OCI-LY1 (cell line): ENCODE results near the gene RMI2.

Experiments used
- H2AFZ ChIP-seq: fragments of 200-600 bp; sonication (generic), shearing (Covaris generic); 2 replicates; pipeline ENCODE4 v1.6.0; 2014; ENCODE audit warnings: antibody characterized with exemption, mild to moderate bottlenecking, low read length
- H3F3A ChIP-seq: fragments of 200-600 bp; sonication (generic), shearing (Covaris generic); 2 replicates; pipeline ENCODE4 v1.6.0; 2014; ENCODE audit warnings: mild to moderate bottlenecking, antibody characterized with exemption, low read length, moderate library complexity; ENCODE audit not compliant: insufficient read depth
- H3K27ac ChIP-seq: fragments of 200-600 bp; sonication (generic); 2 replicates; pipeline ENCODE4 v1.5.1; 2014; ENCODE audit warnings: low read length, mixed run types, mild to moderate bottlenecking, low read depth; ENCODE audit not compliant: poor library complexity, severe bottlenecking
- H3K27me3 ChIP-seq: fragments of 200-600 bp; sonication (generic); 2 replicates; pipeline ENCODE4 v1.6.0; 2014; ENCODE audit warnings: antibody characterized with exemption, mild to moderate bottlenecking, low read length, moderate library complexity; ENCODE audit not compliant: insufficient read depth
- H3K36me3 ChIP-seq: fragments of 200-600 bp; sonication (generic); 2 replicates; pipeline ENCODE4 v1.6.1; 2014; ENCODE audit warnings: mild to moderate bottlenecking, antibody characterized with exemption, low read length, moderate library complexity, mixed read lengths; ENCODE audit not compliant: insufficient read depth
- H3K4me1 ChIP-seq: fragments of 200-600 bp; sonication (generic); 2 replicates; pipeline ENCODE4 v1.5.1; 2014; ENCODE audit warnings: mild to moderate bottlenecking, low read length, moderate library complexity; ENCODE audit not compliant: insufficient read depth, severe bottlenecking
- H3K4me2 ChIP-seq: fragments of 200-600 bp; sonication (generic), shearing (Covaris generic); 2 replicates; pipeline ENCODE4 v1.6.1; 2014; ENCODE audit warnings: low read length
- H3K4me3 ChIP-seq: fragments of 200-600 bp; sonication (generic); 2 replicates; pipeline ENCODE4 v1.5.1; 2014; ENCODE audit warnings: low read length, low read depth, mild to moderate bottlenecking, mixed read lengths; ENCODE audit not compliant: poor library complexity, severe bottlenecking
- H3K79me2 ChIP-seq: fragments of 200-600 bp; shearing (Covaris generic); 2 replicates; pipeline ENCODE4 v1.6.1; 2016; ENCODE audit warnings: mixed run types, low read length, mixed read lengths; ENCODE audit not compliant: insufficient read depth
- H3K9ac ChIP-seq: fragments of 200-600 bp; sonication (generic), shearing (Covaris generic); 2 replicates; pipeline ENCODE4 v1.6.1; 2014; ENCODE audit warnings: mild to moderate bottlenecking, low read length, mixed read lengths
- H3K9me2 ChIP-seq: fragments of 200-600 bp; sonication (generic), shearing (Covaris generic); 2 replicates; pipeline ENCODE4 v1.6.1; 2014; ENCODE audit warnings: low read depth, mild to moderate bottlenecking, low read length, mixed read lengths
- H3K9me3 ChIP-seq: fragments of 200-600 bp; shearing (Covaris generic); 2 replicates; pipeline ENCODE4 v1.6.1; 2014; ENCODE audit warnings: low read length, mixed read lengths
- H4K20me1 ChIP-seq: fragments of 200-600 bp; sonication (generic), shearing (Covaris generic); 2 replicates; pipeline ENCODE4 v1.6.0; 2016; ENCODE audit warnings: mild to moderate bottlenecking, low read length; ENCODE audit not compliant: insufficient read depth
- CTCF ChIP-seq: fragments of 200-600 bp; sonication (generic), shearing (Covaris generic); IDR thresholded peaks from 2 replicates; pipeline ENCODE4 v1.5.1; 2017; ENCODE audit warnings: mild to moderate bottlenecking, antibody characterized with exemption, low read length, moderate library complexity, mixed read lengths
- EZH2 ChIP-seq: fragments of 200-600 bp; sonication (generic), shearing (Covaris generic); IDR thresholded peaks from 2 replicates; pipeline ENCODE4 v1.8.0; 2017; ENCODE audit warnings: borderline replicate concordance, mixed run types, mild to moderate bottlenecking, antibody characterized with exemption, low read length, moderate library complexity, mixed read lengths

The RMI2 gene

GRCh38 chr16:11386054-11386680 is 40.9 kb downstream of the RMI2 start:
- no peak overlapping the region for H3K27ac ChIP-seq
- no peaks in the 10 kb centered on the region for H3K36me3 ChIP-seq
- no peaks in the 10 kb centered on the region for H3K9me2 ChIP-seq
- no peak overlapping the region for H2AFZ ChIP-seq
- no peaks in the 10 kb centered on the region for H3K9me3 ChIP-seq
- H3K4me3 ChIP-seq, result no peak overlapping the region
- H4K20me1 ChIP-seq, result no peaks in the 10 kb centered on the region
- H3K4me1 ChIP-seq, result no peaks in the 10 kb centered on the region
- no peak overlapping the region for H3K9ac ChIP-seq
- H3F3A ChIP-seq, result no peaks in the 10 kb centered on the region
- H3K79me2 ChIP-seq, result no peaks in the 10 kb centered on the region
- H3K4me2 ChIP-seq, result no peak overlapping the region
- TF ChIP-seq CTCF (no peak), EZH2 (no peak)
- no peaks in the 10 kb centered on the region for H3K27me3 ChIP-seq

- no peak overlapping the region for H3K4me2 ChIP-seq
- H3K79me2 ChIP-seq, result no peaks in the 10 kb centered on the region
- H3K4me3 ChIP-seq, result no peak overlapping the region
- no peaks in the 10 kb centered on the region; the same call in 1 of the 2 replicates for H3K27me3 ChIP-seq
- no peak overlapping the region for H3K9ac ChIP-seq
- H4K20me1 ChIP-seq, result no peaks in the 10 kb centered on the region
- no peaks in the 10 kb centered on the region for H3K36me3 ChIP-seq
- no peak for TF ChIP-seq EZH2
- TF ChIP-seq CTCF, result peak; percentile 85
- H3F3A ChIP-seq, result no peaks in the 10 kb centered on the region
- no peaks in the 10 kb centered on the region for H3K4me1 ChIP-seq
- no peak overlapping the region for H3K27ac ChIP-seq
- no peak overlapping the region for H2AFZ ChIP-seq
- H3K9me2 ChIP-seq, result no peaks in the 10 kb centered on the region
- no peaks in the 10 kb centered on the region for H3K9me3 ChIP-seq
Observed at GRCh38 chr16:11386791-11387546, 41.7 kb downstream of the RMI2 start.

GRCh38 chr16:11389083-11389482 is 43.8 kb downstream of the RMI2 start:
- no peak overlapping the region for H3K9ac ChIP-seq
- H2AFZ ChIP-seq, result no peak overlapping the region
- H3K4me3 ChIP-seq, result no peak overlapping the region
- no peaks in the 10 kb centered on the region for H3K9me2 ChIP-seq
- H3K36me3 ChIP-seq, result no peaks in the 10 kb centered on the region
- H3K79me2 ChIP-seq, result no peaks in the 10 kb centered on the region
- H3K27me3 ChIP-seq, result no peaks in the 10 kb centered on the region; the same call in 1 of the 2 replicates
- no peak for TF ChIP-seq CTCF
- TF ChIP-seq EZH2, result no peak
- H3K9me3 ChIP-seq, result no peaks in the 10 kb centered on the region
- no peak overlapping the region for H3K27ac ChIP-seq
- no peak overlapping the region for H3K4me2 ChIP-seq
- no peaks in the 10 kb centered on the region for H3F3A ChIP-seq
- H3K4me1 ChIP-seq, result no peaks in the 10 kb centered on the region
- H4K20me1 ChIP-seq, result no peaks in the 10 kb centered on the region
